ENCODE data around the gene GRK3. TPM values are rescaled to one million over a fixed set of nuclear protein-coding genes. Genes with fewer than 3 reads are reported as not detected.
A peak's percentile ranks its signal among the peaks of the same experiment; 100 is the strongest.
"Not testable (repeated sequence)": the region's sequence is repeated elsewhere in the genome, so short reads cannot be mapped to it uniquely, and the experiment has no call there.

The GRK3 gene
- total RNA-seq, 2 donors from 2014 or later: 5.8 to 27.2 TPM

GRCh38 chr22:25559910-25560309, 4.6 kb upstream of the GRK3 start:
- Mint-ChIP-seq H3K27me3 (peaks cover 22% of the 10 kb centered on the region), H3K4me1 (peaks cover 10% of the 10 kb centered on the region)
- H3K36me3 Mint-ChIP-seq (ENCODE audit: low read depth); H3K9me3 Mint-ChIP-seq; H3K4me3 Mint-ChIP-seq; H3K27ac Mint-ChIP-seq; ATAC-seq (replicated peaks): not testable (repeated sequence)

GRCh38 chr22:25561182-25561581, 3.3 kb upstream of the GRK3 start:
- peaks cover 18% of the 10 kb centered on the region for H3K4me1 Mint-ChIP-seq
- not testable (repeated sequence) for H3K27ac Mint-ChIP-seq; H3K9me3 Mint-ChIP-seq; H3K4me3 Mint-ChIP-seq; H3K36me3 Mint-ChIP-seq (ENCODE audit: low read depth); ATAC-seq (replicated peaks)
- H3K27me3 Mint-ChIP-seq: peaks cover 26% of the 10 kb centered on the region

- ATAC-seq (replicated peaks); H3K9me3 Mint-ChIP-seq; H3K27ac Mint-ChIP-seq; H3K36me3 Mint-ChIP-seq (ENCODE audit: low read depth); H3K4me3 Mint-ChIP-seq: not testable (repeated sequence)
- Mint-ChIP-seq H3K4me1 (peaks cover 20% of the 10 kb centered on the region), H3K27me3 (peaks cover 30% of the 10 kb centered on the region)
Observed at GRCh38 chr22:25561927-25562326, 2.5 kb upstream of the GRK3 start.

GRCh38 chr22:25562966-25563760, 1.3 kb upstream of the GRK3 start:
- H3K36me3 Mint-ChIP-seq (ENCODE audit: low read depth); H3K27ac Mint-ChIP-seq; H3K9me3 Mint-ChIP-seq; ATAC-seq (replicated peaks): not testable (repeated sequence)
- H3K4me3 Mint-ChIP-seq: peak overlapping the region; percentile 78
- peaks cover 30% of the 10 kb centered on the region for H3K27me3 Mint-ChIP-seq
- H3K4me1 Mint-ChIP-seq: peaks cover 20% of the 10 kb centered on the region

GRCh38 chr22:25563761-25564319, 635 bp upstream of the GRK3 start:
- ATAC-seq (replicated peaks): peak; percentile 42
- no peak overlapping the region for H3K27ac Mint-ChIP-seq

GRCh38 chr22:25564979-25565677, 653 bp downstream of the GRK3 start:
- H3K36me3 Mint-ChIP-seq (ENCODE audit: low read depth): peaks cover 6% of the 10 kb centered on the region
- H3K4me1 Mint-ChIP-seq: peaks cover 20% of the 10 kb centered on the region
- peak overlapping the region; percentile 81 for H3K4me3 Mint-ChIP-seq
- peak overlapping the region; percentile 48 for H3K27ac Mint-ChIP-seq
- ATAC-seq (replicated peaks): peak; percentile 29
- no peaks in the 10 kb centered on the region for H3K9me3 Mint-ChIP-seq
- peaks cover 38% of the 10 kb centered on the region for H3K27me3 Mint-ChIP-seq

More at GRCh38 chr22:25563761-25564319, 635 bp upstream of the GRK3 start:
- Mint-ChIP-seq H3K4me1 (peaks cover 20% of the 10 kb centered on the region), H3K4me3 (peak overlapping the region; percentile 78), H3K27me3 (peaks cover 31% of the 10 kb centered on the region), H3K9me3 (no peaks in the 10 kb centered on the region), H3K36me3 (ENCODE audit: low read depth) (peaks cover 6% of the 10 kb centered on the region)

- H3K9me3 Mint-ChIP-seq: no peaks in the 10 kb centered on the region
- H3K4me1 Mint-ChIP-seq: peaks cover 20% of the 10 kb centered on the region
- H3K4me3 Mint-ChIP-seq: peak overlapping the region; percentile 81
- H3K27me3 Mint-ChIP-seq: peaks cover 42% of the 10 kb centered on the region
- peaks cover 6% of the 10 kb centered on the region for H3K36me3 Mint-ChIP-seq (ENCODE audit: low read depth)
- ATAC-seq (replicated peaks): no peak
- H3K27ac Mint-ChIP-seq: no peak overlapping the region
Observed at GRCh38 chr22:25566186-25566897, 1.9 kb downstream of the GRK3 start.

- Mint-ChIP-seq H3K9me3 (no peaks in the 10 kb centered on the region), H3K27me3 (peaks cover 39% of the 10 kb centered on the region), H3K27ac (no peak overlapping the region), H3K4me1 (peaks cover 20% of the 10 kb centered on the region), H3K4me3 (no peak overlapping the region), H3K36me3 (ENCODE audit: low read depth) (peaks cover 6% of the 10 kb centered on the region)
- ATAC-seq (replicated peaks): no peak
Observed at GRCh38 chr22:25566898-25567235, 2.4 kb downstream of the GRK3 start.

- Mint-ChIP-seq H3K4me3 (no peak overlapping the region), H3K4me1 (peaks cover 20% of the 10 kb centered on the region)
Observed at GRCh38 chr22:25567251-25567675, 2.8 kb downstream of the GRK3 start.

GRCh38 chr22:25568066-25568465, 3.6 kb downstream of the GRK3 start:
- not testable (repeated sequence) for H3K27ac Mint-ChIP-seq; ATAC-seq (replicated peaks); H3K9me3 Mint-ChIP-seq; H3K4me3 Mint-ChIP-seq; H3K36me3 Mint-ChIP-seq (ENCODE audit: low read depth)
- H3K27me3 Mint-ChIP-seq: peaks cover 42% of the 10 kb centered on the region
- peaks cover 19% of the 10 kb centered on the region for H3K4me1 Mint-ChIP-seq

More at GRCh38 chr22:25567251-25567675, 2.8 kb downstream of the GRK3 start:
- H3K9me3 Mint-ChIP-seq: no peaks in the 10 kb centered on the region
- H3K27ac Mint-ChIP-seq: no peak overlapping the region
- H3K36me3 Mint-ChIP-seq (ENCODE audit: low read depth): peaks cover 6% of the 10 kb centered on the region
- peaks cover 39% of the 10 kb centered on the region for H3K27me3 Mint-ChIP-seq
- ATAC-seq (replicated peaks): no peak

- Mint-ChIP-seq H3K4me1 (peaks cover 9% of the 10 kb centered on the region), H3K36me3 (ENCODE audit: low read depth) (peaks cover 6% of the 10 kb centered on the region), H3K27me3 (peaks cover 31% of the 10 kb centered on the region), H3K4me3 (no peak overlapping the region), H3K9me3 (peaks cover 4% of the 10 kb centered on the region), H3K27ac (no peak overlapping the region)
- ATAC-seq (replicated peaks): no peak
Observed at GRCh38 chr22:25569361-25569760, 4.9 kb downstream of the GRK3 start.

GRCh38 chr22:25569983-25570382, 5.5 kb downstream of the GRK3 start:
- peaks cover 31% of the 10 kb centered on the region for H3K27me3 Mint-ChIP-seq
- H3K27ac Mint-ChIP-seq: no peak overlapping the region
- no peak for ATAC-seq (replicated peaks)
- H3K9me3 Mint-ChIP-seq: peaks cover 4% of the 10 kb centered on the region
- peaks cover 6% of the 10 kb centered on the region for H3K36me3 Mint-ChIP-seq (ENCODE audit: low read depth)
- no peak overlapping the region for H3K4me3 Mint-ChIP-seq
- H3K4me1 Mint-ChIP-seq: peaks cover 9% of the 10 kb centered on the region

GRCh38 chr22:25570486-25570885, 6.0 kb downstream of the GRK3 start:
- Mint-ChIP-seq H3K4me3 (no peak overlapping the region), H3K27ac (no peak overlapping the region), H3K4me1 (peaks cover 7% of the 10 kb centered on the region), H3K36me3 (ENCODE audit: low read depth) (peaks cover 2% of the 10 kb centered on the region), H3K9me3 (peaks cover 4% of the 10 kb centered on the region), H3K27me3 (peaks cover 32% of the 10 kb centered on the region)
- no peak for ATAC-seq (replicated peaks)

GRCh38 chr22:25571969-25572707, 7.7 kb downstream of the GRK3 start:
- H3K27me3 Mint-ChIP-seq: peaks cover 23% of the 10 kb centered on the region
- H3K27ac Mint-ChIP-seq: peak overlapping the region; percentile 15
- H3K9me3 Mint-ChIP-seq; ATAC-seq (replicated peaks); H3K4me3 Mint-ChIP-seq; H3K36me3 Mint-ChIP-seq (ENCODE audit: low read depth); H3K4me1 Mint-ChIP-seq: not testable (repeated sequence)
